Breast epithelium (tissue), 4 donors: ENCODE measurements around the gene TRMU. TPM values are rescaled to one million over a fixed set of nuclear protein-coding genes. Genes with fewer than 3 reads are reported as not detected.

Source experiments
- DNase-seq, 2 donors: peaks; one replicate each; pipeline ENCODE4 v3.0.0-alpha.2; 2019; ENCODE audit warnings: low spot score in 2 of 2
- H3K27ac ChIP-seq, 2 donors: fragments of 200-600 bp; sonication (generic) in 1 of 2; one replicate each; pipeline ENCODE4 v1.5.1; 2016 to 2019; ENCODE audit warnings: mild to moderate bottlenecking in 1 of 2
- H3K27me3 ChIP-seq, 2 donors: fragments of 200-600 bp; sonication (generic) in 1 of 2; one replicate each; pipeline versions ENCODE4 v1.5.1 to v1.6.0; 2017 to 2019; ENCODE audit warnings: control low read depth in 1 of 2, mild to moderate bottlenecking in 1 of 2
- H3K36me3 ChIP-seq: fragments of 200-600 bp; one replicate; pipeline ENCODE4 v1.5.1; 2019
- H3K4me1 ChIP-seq, 2 donors: fragments of 200-600 bp; sonication (generic); one replicate each; pipeline ENCODE4 v1.5.1; 2016 to 2019; ENCODE audit warnings: control low read depth in 1 of 2
- H3K4me3 ChIP-seq, 3 donors: fragments of 200-600 bp; sonication (generic); 1 replicate in 2 of 3; 2 replicates in 1 of 3; pipeline ENCODE4 v1.5.1; 2016 to 2019; ENCODE audit warnings: mild to moderate bottlenecking in 3 of 3, moderate library complexity in 2 of 3
- H3K9me3 ChIP-seq, 2 donors: fragments of 200-600 bp; sonication (generic) in 1 of 2; one replicate each; pipeline ENCODE4 v1.5.1; 2016 to 2019; ENCODE audit warnings: control low read depth in 1 of 2
- CTCF ChIP-seq, 3 donors: fragments of 450-650 bp; IDR thresholded peaks; one replicate each; pipeline ENCODE4 v1.5.1; 2016 to 2017; ENCODE audit warnings: antibody characterized with exemption in 3 of 3, mild to moderate bottlenecking in 3 of 3, moderate library complexity in 3 of 3
- POLR2A ChIP-seq: fragments of 450-650 bp; IDR thresholded peaks from one replicate; pipeline ENCODE4 v1.6.1; 2016; ENCODE audit warnings: antibody characterized with exemption, mild to moderate bottlenecking, moderate library complexity
- POLR2AphosphoS5 ChIP-seq, 3 donors: sonication (generic); formaldehyde crosslinking; IDR thresholded peaks; one replicate each; pipeline ENCODE4 v1.6.1; 2017; ENCODE audit warnings: antibody characterized with exemption in 3 of 3
- intact Hi-C: fragments of 100-400 bp; cut with DNase I; formaldehyde crosslinking; loops from one replicate; pipeline ENCODE4 v1.15.1; 2023; ENCODE audit warnings: low total_unique reads
- total RNA-seq, 3 donors: library from RNA; depleted of rRNA; stranded (reverse); fragments of >200 nt; gene quantifications; one replicate each; pipeline ENCODE4 v1.1.0, GENCODE V29; 2016

Gene TRMU
- total RNA-seq, 3 donors from 2014 or later = 25.4 to 40.6 (median 37.6) TPM

GRCh38 chr22:46353483-46354105, 18.1 kb downstream of the TRMU start:
- Histone ChIP-seq H3K36me3 (peaks cover 15% of the 10 kb centered on the region), H3K27me3 (no peaks in the 10 kb centered on the region), H3K4me3 (no peak overlapping the region), H3K27ac (no peak overlapping the region), H3K9me3 (no peaks in the 10 kb centered on the region), H3K4me1 (no peaks in the 10 kb centered on the region)
- intact Hi-C loops = loop anchor here (10.0 kb wide), 1 partner anchor 181 kb away; the partner anchor contains the start of gene CELSR1
- TF ChIP-seq POLR2AphosphoS5 (IDR thresholded peaks at IDR 0.05) = no peak
- TF ChIP-seq CTCF (IDR thresholded peaks at IDR 0.05) = no peak
- no peak for TF ChIP-seq POLR2A
- no peak for DNase-seq

- no peak overlapping the region for H3K4me3 ChIP-seq
- H3K4me1 ChIP-seq = no peaks in the 10 kb centered on the region
- no peak for TF ChIP-seq CTCF (IDR thresholded peaks at IDR 0.05)
- no peak for TF ChIP-seq POLR2A
- TF ChIP-seq POLR2AphosphoS5 (IDR thresholded peaks at IDR 0.05) = no peak
- H3K27ac ChIP-seq = no peak overlapping the region
- no peak for DNase-seq
- peaks cover 15% of the 10 kb centered on the region for H3K36me3 ChIP-seq
- no peaks in the 10 kb centered on the region for H3K27me3 ChIP-seq
- intact Hi-C loops = loop anchor here (10.0 kb wide), 1 partner anchor 180 kb away; the partner anchor contains the start of gene CELSR1
- no peaks in the 10 kb centered on the region for H3K9me3 ChIP-seq
Observed at GRCh38 chr22:46354176-46354992, 18.9 kb downstream of the TRMU start.

- no peak overlapping the region for H3K4me3 ChIP-seq
- no peaks in the 10 kb centered on the region for H3K9me3 ChIP-seq
- no peak for DNase-seq
- H3K36me3 ChIP-seq = peaks cover 15% of the 10 kb centered on the region
- intact Hi-C loops = loop anchor here (10.0 kb wide), 1 partner anchor 180 kb away; the partner anchor contains the start of gene CELSR1
- no peaks in the 10 kb centered on the region for H3K4me1 ChIP-seq
- H3K27ac ChIP-seq = no peak overlapping the region
- H3K27me3 ChIP-seq = no peaks in the 10 kb centered on the region
- no peak for TF ChIP-seq POLR2A
- TF ChIP-seq POLR2AphosphoS5 (IDR thresholded peaks at IDR 0.05) = no peak
- TF ChIP-seq CTCF (IDR thresholded peaks at IDR 0.05) = no peak
Observed at GRCh38 chr22:46354993-46355305, 19.4 kb downstream of the TRMU start.

GRCh38 chr22:46355369-46355995, 20.0 kb downstream of the TRMU start:
- DNase-seq = peak; percentile 47 to 81

More at GRCh38 chr22:46355369-46355995, 20.0 kb downstream of the TRMU start:
- Histone ChIP-seq H3K4me1 (no peaks in the 10 kb centered on the region), H3K36me3 (peaks cover 13% of the 10 kb centered on the region), H3K4me3 (no peak overlapping the region), H3K27me3 (no peaks in the 10 kb centered on the region), H3K27ac (no peak overlapping the region), H3K9me3 (no peaks in the 10 kb centered on the region)
- intact Hi-C loops = loop anchor here (10.0 kb wide), 1 partner anchor 179 kb away; the partner anchor contains the start of gene CELSR1
- TF ChIP-seq CTCF (IDR thresholded peaks at IDR 0.05) (peak; percentile 43 to 75 (median 67)), POLR2AphosphoS5 (IDR thresholded peaks at IDR 0.05) (no peak)
